Panc1 (cell line): ENCODE measurements around the gene CACNA1E.

Experiments used
- POLR2AphosphoS5 ChIP-seq: IDR thresholded peaks from 2 replicates; pipeline ENCODE4 v1.6.1; 2012; ENCODE audit warnings: mild to moderate bottlenecking, low read depth, low read length, moderate library complexity
- REST ChIP-seq, 2 experiments: IDR thresholded peaks; 2 replicates each; pipeline ENCODE4 v1.6.1; 2011 to 2012; ENCODE audit warnings: low read depth in 2 of 2, control low read depth in 1 of 2, low read length in 1 of 2, mild to moderate bottlenecking in 1 of 2, moderate library complexity in 1 of 2; ENCODE audit not compliant: insufficient read depth in 1 of 2

GRCh38 chr1:181592255-181592859 lies 109.0 kb downstream of the CACNA1E start:
- TF ChIP-seq REST (IDR thresholded peaks at IDR 0.05; ENCODE audit: insufficient read depth in 1 of 2, low read depth in 2 of 2, low read length in 1 of 2), result no peak
- no peak for TF ChIP-seq POLR2AphosphoS5
